HG02678 (cell line): Measurements from ENCODE around the gene SNRPF.
A peak's percentile ranks its signal among the peaks of the same experiment; 100 is the strongest.
"Not testable (repeated sequence)": the region's sequence is repeated elsewhere in the genome, so short reads cannot be mapped to it uniquely, and the experiment has no call there.

Experiments used
- ATAC-seq: cut with Tn5 transposase; IDR thresholded peaks from one replicate; pipeline ENCODE4 v1.9.1; 2021; ENCODE audit warnings: mild to moderate bottlenecking, moderate library complexity; ENCODE audit not compliant: unreplicated experiment

The SNRPF gene

GRCh38 chr12:95858451-95859343 is at the start of gene SNRPF:
Gene SNRPF (plus strand): TSS chr12:95858952. CDS start chr12:95859074, 122 bp downstream.
- ATAC-seq, result peak; percentile 100

GRCh38 chr12:95809000-95809680 is 49.6 kb upstream of the SNRPF start:
- no peak for ATAC-seq

GRCh38 chr12:95810411-95810810 is 48.3 kb upstream of the SNRPF start:
- no peak for ATAC-seq

- not testable (repeated sequence) for ATAC-seq
These were observed 46.6 kb upstream of the SNRPF start for GRCh38 chr12:95812155-95812554.

DNA sequence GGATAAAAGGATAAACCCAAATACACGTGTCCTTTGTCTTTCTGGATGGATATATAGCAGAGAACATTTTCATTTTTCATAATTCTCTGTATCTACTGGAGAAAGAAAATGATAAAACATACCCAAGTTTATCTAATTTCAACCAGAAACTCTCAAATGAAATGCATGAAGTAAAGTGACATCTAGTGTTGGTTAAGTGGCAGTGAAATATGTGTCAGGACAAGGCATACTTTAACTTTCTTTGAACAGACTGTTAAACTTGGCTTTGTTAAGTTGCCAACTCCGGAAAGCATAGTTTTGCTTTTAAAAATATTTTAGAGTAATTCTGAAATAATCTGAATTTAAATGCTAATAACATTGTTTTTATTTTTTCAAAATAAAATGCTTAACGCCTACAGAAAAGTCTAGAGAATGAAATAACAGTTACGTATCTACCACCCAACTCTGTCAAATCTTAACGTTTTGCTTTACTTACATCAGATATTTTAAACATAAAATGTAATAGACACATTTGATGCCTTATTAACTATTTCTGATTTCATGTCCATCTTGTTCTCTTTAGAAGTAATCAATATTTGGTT is 43.0 kb upstream of the SNRPF start:
- no peak for ATAC-seq

DNA sequence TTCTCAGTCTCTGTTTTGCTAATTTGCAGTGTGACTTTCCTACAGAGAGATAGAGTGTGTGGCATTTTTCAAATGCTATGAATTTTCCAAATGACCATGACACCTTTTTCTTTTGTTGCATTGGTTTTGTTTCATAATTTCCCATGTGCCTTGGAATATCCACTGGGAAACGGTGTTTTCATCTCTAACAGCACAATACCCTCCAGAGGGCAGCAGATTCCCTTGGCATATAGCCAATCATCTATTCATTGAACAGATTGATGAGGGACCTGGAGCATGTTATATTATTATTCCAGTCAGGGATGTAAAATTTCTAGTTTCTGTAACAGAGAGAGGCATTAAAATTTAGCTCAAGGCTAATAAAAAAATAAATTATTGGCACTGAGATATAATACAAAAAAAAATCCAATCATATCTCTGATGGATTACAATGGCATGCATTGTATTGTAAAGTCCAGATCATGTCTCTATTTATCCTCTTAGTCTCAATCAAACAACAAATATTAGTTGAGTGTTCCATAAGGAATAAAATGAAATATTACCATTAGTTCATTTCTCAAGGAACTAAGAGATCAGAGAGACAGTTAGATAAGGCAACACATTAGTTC is 38.6 kb upstream of the SNRPF start:
- no peak for ATAC-seq

DNA sequence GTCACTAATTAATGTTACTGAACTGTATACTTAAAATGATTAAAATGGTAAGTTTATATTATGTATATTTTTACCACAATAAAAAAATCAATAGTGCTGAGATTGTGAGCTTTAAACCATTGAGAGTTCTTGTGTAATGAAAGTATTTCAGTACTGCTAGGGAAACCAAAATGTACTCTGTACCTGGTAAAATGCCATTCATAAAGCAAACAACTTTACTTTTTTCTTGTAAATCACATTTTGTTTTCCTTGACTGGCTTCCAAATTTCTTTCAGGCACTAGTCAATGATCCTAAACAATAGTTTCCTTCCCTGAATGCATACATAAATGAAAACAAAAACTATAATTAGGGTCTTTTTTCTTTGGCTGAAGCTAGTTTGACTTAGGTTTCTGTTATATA is 29.4 kb upstream of the SNRPF start:
- ATAC-seq, result no peak

DNA sequence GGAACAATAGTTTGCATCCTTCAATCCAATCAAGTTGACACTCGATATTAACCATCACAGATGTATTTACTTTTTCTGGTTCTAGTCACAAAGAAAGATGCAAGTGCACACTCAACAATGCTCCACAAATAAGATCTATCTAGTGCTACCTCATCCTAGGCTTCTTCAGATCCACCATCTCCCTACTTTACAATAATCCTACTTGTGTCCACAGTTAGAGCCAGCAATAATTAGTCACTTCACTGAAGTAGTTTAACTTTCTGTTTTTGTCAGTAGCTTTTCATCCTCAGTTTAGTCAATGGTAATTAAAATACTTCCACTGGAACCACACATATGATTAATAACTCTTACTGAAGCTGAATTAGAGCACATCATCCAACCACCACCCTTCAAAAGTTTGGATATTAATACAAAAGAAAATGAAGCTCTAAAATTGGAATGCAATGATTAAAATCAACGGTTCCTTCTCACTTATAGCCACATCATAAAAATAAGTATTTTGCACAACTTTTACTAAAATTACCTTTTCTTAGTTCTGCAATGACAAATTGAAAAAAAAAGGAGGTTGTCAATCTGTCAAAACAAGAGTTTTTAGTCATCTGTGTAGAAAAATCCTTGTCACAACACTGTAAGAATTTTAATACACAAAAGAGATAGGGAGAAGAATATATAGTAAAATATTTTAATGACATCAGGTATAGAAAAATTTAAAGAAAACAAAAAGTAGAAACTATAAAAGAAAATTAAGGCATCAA is 28.2 kb upstream of the SNRPF start:
- no peak for ATAC-seq

DNA sequence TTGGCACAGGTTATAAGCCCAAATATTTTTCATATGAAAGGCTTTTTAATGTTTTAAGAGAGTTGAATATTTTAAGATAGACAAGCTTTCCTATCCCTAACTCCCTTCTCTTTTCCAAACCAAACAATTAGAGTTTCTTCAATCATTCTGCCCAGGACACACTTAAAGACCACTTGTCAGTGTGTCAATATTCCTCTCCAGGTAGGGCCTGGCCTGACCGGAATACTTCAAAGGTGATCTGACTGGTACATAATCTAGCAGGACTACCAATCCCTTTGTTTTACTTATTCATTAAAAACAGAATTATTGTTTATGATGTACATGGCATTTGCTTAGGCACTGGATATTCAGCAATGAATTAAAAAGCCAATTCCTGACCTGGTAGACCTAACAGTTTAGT is 24.2 kb upstream of the SNRPF start:
- no peak for ATAC-seq

DNA sequence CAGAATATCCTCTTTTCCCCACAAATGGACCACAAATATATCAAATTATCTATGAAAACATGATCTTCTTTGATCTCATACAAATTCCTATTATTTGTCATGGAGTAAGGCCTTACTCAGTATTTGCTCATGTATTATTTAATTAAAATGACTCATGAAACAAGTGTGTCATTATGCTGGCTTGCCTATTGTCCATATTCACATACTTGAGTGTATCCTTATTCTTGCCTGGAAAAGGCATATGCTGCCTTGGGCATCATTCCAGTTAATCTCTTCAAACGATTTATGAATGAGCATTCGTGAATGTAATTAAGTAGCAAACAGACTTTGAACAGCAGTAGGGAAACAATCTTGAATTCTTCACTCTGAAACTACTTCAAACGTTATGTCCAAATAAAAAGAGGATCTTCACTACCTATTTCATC is 22.6 kb upstream of the SNRPF start:
- no peak for ATAC-seq

- no peak for ATAC-seq
These were observed 22.0 kb upstream of the SNRPF start for GRCh38 chr12:95836630-95837239.

GRCh38 chr12:95837240-95838038 is 21.3 kb upstream of the SNRPF start:
- ATAC-seq, result no peak

DNA sequence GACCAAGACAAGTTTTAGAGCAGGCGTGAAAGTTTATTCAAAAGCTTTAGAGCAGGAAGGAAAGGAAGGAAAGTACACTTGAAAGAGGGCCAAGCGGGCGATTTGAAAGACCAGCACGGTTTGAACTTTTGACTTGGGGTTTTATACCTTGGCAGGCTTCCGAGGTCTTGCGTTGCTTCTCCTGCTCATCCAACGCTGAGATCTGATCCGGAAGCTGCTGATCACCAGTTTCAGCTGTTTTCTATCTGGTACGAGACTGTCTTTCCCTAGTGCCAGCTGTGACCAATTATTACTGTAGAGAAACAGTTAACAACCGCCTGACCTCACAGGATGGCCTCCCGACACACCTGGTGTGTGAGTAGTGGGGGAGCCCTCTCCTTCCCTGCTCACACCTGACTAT is 20.6 kb upstream of the SNRPF start:
- ATAC-seq, result no peak

DNA sequence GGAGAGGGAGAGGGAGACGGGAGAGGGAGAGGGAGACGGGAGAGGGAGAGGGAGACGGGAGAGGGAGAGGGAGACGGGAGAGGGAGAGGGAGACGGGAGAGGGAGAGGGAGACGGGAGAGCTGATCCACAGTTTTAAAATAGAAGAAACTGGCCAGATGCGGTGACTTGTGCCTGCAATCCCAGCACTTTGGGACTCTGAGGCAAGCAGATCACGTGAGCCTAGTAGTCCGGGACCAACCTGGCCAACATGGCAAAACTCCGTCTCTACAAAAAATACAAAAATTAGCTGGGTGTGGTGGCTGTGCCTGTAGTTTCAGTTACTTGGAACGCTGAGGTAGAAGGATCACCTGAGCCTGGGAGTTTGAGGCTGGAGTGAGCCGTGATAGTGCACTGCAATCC is 16.3 kb upstream of the SNRPF start:
- not testable (repeated sequence) for ATAC-seq

GRCh38 chr12:95848575-95849388 is 10.0 kb upstream of the SNRPF start:
- no peak for ATAC-seq

DNA sequence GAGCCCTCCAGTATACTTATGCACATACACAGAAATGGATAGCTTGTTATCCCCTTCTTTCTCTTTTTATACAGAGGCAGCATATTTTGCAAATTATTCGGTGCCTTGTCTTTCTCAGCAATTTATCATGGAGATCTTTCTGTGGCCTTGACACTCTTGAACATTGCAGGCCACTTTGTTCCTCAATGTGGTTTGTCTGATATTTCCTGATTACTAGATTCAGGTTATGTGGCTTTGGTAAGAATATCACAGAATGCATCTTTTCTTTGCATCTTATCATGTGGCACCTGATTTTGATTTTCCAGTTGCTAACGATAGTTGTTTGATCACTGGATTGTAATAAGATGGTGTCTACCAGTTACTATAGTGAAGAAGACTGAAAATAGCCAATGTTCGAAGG is 7.1 kb upstream of the SNRPF start:
- ATAC-seq, result no peak

GRCh38 chr12:95852133-95852532 is 6.6 kb upstream of the SNRPF start:
- no peak for ATAC-seq

DNA sequence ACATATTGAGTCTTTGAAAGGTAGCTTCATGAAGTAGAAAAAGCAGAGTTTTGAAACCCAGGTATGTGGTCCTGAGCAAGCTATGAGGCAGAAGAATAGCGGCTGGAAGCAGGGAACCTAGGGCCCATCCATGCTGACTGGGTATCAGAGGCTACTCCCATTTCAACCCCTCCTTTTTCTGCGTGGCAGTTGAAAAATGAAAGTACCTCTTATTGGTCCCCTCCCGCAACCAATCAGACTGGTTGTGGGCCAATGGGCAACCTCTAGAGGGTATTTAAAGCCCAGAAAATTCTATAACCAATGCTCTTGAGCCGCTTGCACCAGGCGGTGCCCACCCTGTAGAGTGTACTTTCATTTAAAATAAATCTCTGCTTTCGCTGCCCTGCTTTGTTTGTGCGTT is 1.6 kb upstream of the SNRPF start:
- ATAC-seq, result no peak

- no peak for ATAC-seq
These were observed 953 bp upstream of the SNRPF start for GRCh38 chr12:95857799-95858198.
